H9 (cell line): ENCODE measurements around the gene DENND1A. TPM values are rescaled to one million over a fixed set of nuclear protein-coding genes. Genes with fewer than 3 reads are reported as not detected.
"Not testable (repeated sequence)": the region's sequence is repeated elsewhere in the genome, so short reads cannot be mapped to it uniquely, and the experiment has no call there.

Source experiments
- DNase-seq: peaks from one replicate; pipeline ENCODE4 v3.0.0-alpha.2; 2017
- H2AFZ ChIP-seq: one replicate; pipeline ENCODE4 v1.6.1; 2013; ENCODE audit warnings: mild to moderate bottlenecking, low read length, control low read depth, moderate library complexity
- H2AK5ac ChIP-seq: 2 replicates; pipeline ENCODE4 v1.6.1; 2013; ENCODE audit warnings: low read length, control low read depth, mixed read lengths; ENCODE audit not compliant: insufficient read length
- H2BK120ac ChIP-seq: one replicate; pipeline ENCODE4 v1.6.1; 2013; ENCODE audit warnings: low read depth, mild to moderate bottlenecking, low read length, control low read depth, inconsistent platforms; ENCODE audit not compliant: poor library complexity, severe bottlenecking
- H2BK12ac ChIP-seq: 2 replicates; pipeline ENCODE4 v1.6.1; 2013; ENCODE audit warnings: low read length, control low read depth, mixed read lengths, low read depth; ENCODE audit not compliant: insufficient read length
- H2BK15ac ChIP-seq: 2 replicates; pipeline ENCODE4 v1.6.1; 2013; ENCODE audit warnings: low read depth, low read length, control low read depth
- H2BK20ac ChIP-seq: one replicate; pipeline ENCODE4 v1.6.1; 2013; ENCODE audit warnings: low read depth, mild to moderate bottlenecking, low read length, control low read depth, inconsistent platforms; ENCODE audit not compliant: poor library complexity, severe bottlenecking
- H2BK5ac ChIP-seq: 2 replicates; pipeline ENCODE4 v1.6.1; 2013; ENCODE audit warnings: low read length, control low read depth, mixed read lengths; ENCODE audit not compliant: insufficient read length
- H3K14ac ChIP-seq: 2 replicates; pipeline ENCODE4 v1.6.1; 2013; ENCODE audit warnings: low read length, control low read depth; ENCODE audit not compliant: insufficient read depth
- H3K18ac ChIP-seq: 2 replicates; pipeline ENCODE4 v1.6.1; 2013; ENCODE audit warnings: low read depth, mild to moderate bottlenecking, mixed read lengths, low read length, control low read depth; ENCODE audit not compliant: insufficient read length
- H3K23ac ChIP-seq: 2 replicates; pipeline ENCODE4 v1.6.1; 2013; ENCODE audit warnings: low read length, control low read depth, mixed read lengths, low read depth; ENCODE audit not compliant: insufficient read length
- H3K23me2 ChIP-seq: 2 replicates; pipeline ENCODE4 v1.6.1; 2013; ENCODE audit warnings: low read depth, mild to moderate bottlenecking, mixed read lengths, low read length, control low read depth; ENCODE audit not compliant: insufficient read length, poor library complexity, severe bottlenecking
- H3K27ac ChIP-seq: 2 replicates; pipeline ENCODE4 v1.5.1; 2013; ENCODE audit warnings: low read length, control low read depth, mixed read lengths, low read depth; ENCODE audit not compliant: insufficient read length
- H3K27me3 ChIP-seq: 2 replicates; pipeline ENCODE4 v1.6.1; 2013; ENCODE audit warnings: low read length, control low read depth, inconsistent platforms; ENCODE audit not compliant: insufficient read depth
- H3K4ac ChIP-seq: 2 replicates; pipeline ENCODE4 v1.6.1; 2013; ENCODE audit warnings: low read depth, mild to moderate bottlenecking, control low read depth, inconsistent platforms, low read length, moderate library complexity
- H3K4me1 ChIP-seq: 2 replicates; pipeline ENCODE4 v1.6.1; 2013; ENCODE audit warnings: low read length, control low read depth, inconsistent platforms; ENCODE audit not compliant: insufficient read depth
- H3K4me2 ChIP-seq: 2 replicates; pipeline ENCODE4 v1.6.1; 2013; ENCODE audit warnings: low read length, control low read depth, mixed read lengths; ENCODE audit not compliant: insufficient read length, insufficient read depth
- H3K56ac ChIP-seq: 2 replicates; pipeline ENCODE4 v1.6.1; 2013; ENCODE audit warnings: low read depth, mild to moderate bottlenecking, mixed read lengths, low read length, control low read depth; ENCODE audit not compliant: insufficient read length
- H3K79me1 ChIP-seq: 2 replicates; pipeline ENCODE4 v1.6.1; 2013; ENCODE audit warnings: low read depth, mild to moderate bottlenecking, moderate library complexity, low read length, control low read depth, inconsistent platforms; ENCODE audit not compliant: insufficient read depth, poor library complexity, severe bottlenecking
- H3K79me2 ChIP-seq: 2 replicates; pipeline ENCODE4 v1.6.1; 2013; ENCODE audit warnings: low read length, control low read depth, inconsistent platforms; ENCODE audit not compliant: insufficient read depth
- H3K9ac ChIP-seq: 2 replicates; pipeline ENCODE4 v1.6.1; 2013; ENCODE audit warnings: low read length, control low read depth, mixed read lengths; ENCODE audit not compliant: insufficient read length; ENCODE audit errors: extremely low read depth
- H3K9me3 ChIP-seq: one replicate; pipeline ENCODE4 v1.6.1; 2013; ENCODE audit warnings: low read depth, low read length, inconsistent platforms; ENCODE audit not compliant: control insufficient read depth
- H3T11ph ChIP-seq: one replicate; pipeline ENCODE4 v1.6.1; 2013; ENCODE audit warnings: mild to moderate bottlenecking, low read length, control low read depth, inconsistent platforms
- H4K20me1 ChIP-seq: one replicate; pipeline ENCODE4 v1.6.1; 2013; ENCODE audit not compliant: control insufficient read depth, insufficient read length, insufficient read depth
- H4K5ac ChIP-seq: 2 replicates; pipeline ENCODE4 v1.6.1; 2013; ENCODE audit warnings: low read depth, mild to moderate bottlenecking, mixed read lengths, low read length, control low read depth; ENCODE audit not compliant: insufficient read length
- H4K8ac ChIP-seq: replicated peaks from 2 replicates; pipeline ENCODE4 v1.6.1; 2013; ENCODE audit warnings: low read length, control low read depth, mixed read lengths, low read depth; ENCODE audit not compliant: insufficient read length
- H4K91ac ChIP-seq: 2 replicates; pipeline ENCODE4 v1.6.1; 2013; ENCODE audit warnings: low read depth, mild to moderate bottlenecking, moderate library complexity, mixed read lengths, low read length, control low read depth; ENCODE audit not compliant: insufficient read length
- H3K27ac Mint-ChIP-seq, 3 experiments: 2 replicates in 2 of 3; 3 replicates in 1 of 3; pipeline ENCODE4 v1.8.0; 2020 to 2021; ENCODE audit warnings: mixed read lengths in 3 of 3, mild to moderate bottlenecking in 1 of 3, moderate library complexity in 1 of 3
- H3K27me3 Mint-ChIP-seq: 2 replicates; pipeline ENCODE4 v1.8.0; 2021; ENCODE audit warnings: low read depth, mild to moderate bottlenecking, moderate library complexity, mixed read lengths
- H3K36me3 Mint-ChIP-seq, 3 experiments: 2 replicates in 2 of 3; 3 replicates in 1 of 3; pipeline ENCODE4 v1.8.0; 2020 to 2021; ENCODE audit warnings: low read depth in 3 of 3, mixed read lengths in 3 of 3; ENCODE audit not compliant: insufficient read depth in 1 of 3
- H3K4me1 Mint-ChIP-seq, 2 experiments: 2 replicates each; pipeline ENCODE4 v1.8.0; 2020; ENCODE audit warnings: mixed read lengths in 2 of 2
- H3K4me3 Mint-ChIP-seq, 2 experiments: 2 replicates in 1 of 2; 3 replicates in 1 of 2; pipeline ENCODE4 v1.8.0; 2020 to 2021; ENCODE audit warnings: mild to moderate bottlenecking in 2 of 2, mixed read lengths in 2 of 2, moderate library complexity in 1 of 2
- H3K9me3 Mint-ChIP-seq, 2 experiments: 2 replicates in 1 of 2; 3 replicates in 1 of 2; pipeline ENCODE4 v1.8.0; 2020; ENCODE audit warnings: mild to moderate bottlenecking in 2 of 2, mixed read lengths in 2 of 2, moderate library complexity in 1 of 2
- CTCF ChIP-seq: fragments of 200-600 bp; sonication (generic); conservative IDR thresholded peaks from 3 replicates; pipeline ENCODE4 v1.8.0; 2021; ENCODE audit warnings: antibody characterized with exemption, mild to moderate bottlenecking
- WGBS: extraction: QIAGEN DNeasy Blood & Tissue Kit; methylation state at CpG from one replicate; pipeline ENCODE4 v1.1.7; 2013; ENCODE audit warnings: missing lambda C conversion rate, low lambda C conversion rate, mixed read lengths; ENCODE audit not compliant: insufficient read length; ENCODE audit errors: extremely low coverage; 5-methylcytosine and 5-hydroxymethylcytosine counted together
- total RNA-seq: library from RNA; stranded (reverse); gene quantifications from 2 replicates; pipeline ENCODE4 v1.2.1, GENCODE V29; 2021

DENND1A gene
- total RNA-seq, 1 experiment from 2014 or later = 20.4 TPM

GRCh38 chr9:123945532-123945931 lies 15.6 kb upstream of the DENND1A start:
- no peak for TF ChIP-seq CTCF
- H3K9ac ChIP-seq = no peak overlapping the region
- H3K4me1 Mint-ChIP-seq = 0 out of 4 replicates have a peak, but pooled peaks cover 0 to 3% of the 10 kb centered on the region in 2 experiments
- no peak for DNase-seq
- H2BK5ac ChIP-seq = no peak overlapping the region
- no peak overlapping the region for H2AFZ ChIP-seq
- no CpG with 5 or more reads among the region's 12 CpGs for WGBS
- H3K79me1 ChIP-seq = no peaks in the 10 kb centered on the region
- no peak overlapping the region for H2BK12ac ChIP-seq
- H3K4ac ChIP-seq = no peak overlapping the region
- H3K18ac ChIP-seq = no peak overlapping the region
- no peak overlapping the region for H2BK20ac ChIP-seq
- no peak overlapping the region for H4K8ac ChIP-seq
- no peak overlapping the region for H3K4me3 Mint-ChIP-seq
- H3K56ac ChIP-seq = no peak overlapping the region
- no peaks in the 10 kb centered on the region for H3K27me3 ChIP-seq
- H3K79me2 ChIP-seq = no peaks in the 10 kb centered on the region
- no peak overlapping the region for H3K27ac Mint-ChIP-seq
- no peak overlapping the region for H3K27ac ChIP-seq
- peaks cover 10% of the 10 kb centered on the region for H3K27me3 Mint-ChIP-seq
- H3K9me3 Mint-ChIP-seq = no peaks in the 10 kb centered on the region; a peak in 1 of 5 replicates
- no peak overlapping the region for H3K23ac ChIP-seq
- H3K4me1 ChIP-seq = no peaks in the 10 kb centered on the region
- H4K20me1 ChIP-seq = no peaks in the 10 kb centered on the region
- H4K5ac ChIP-seq = no peak overlapping the region
- H2BK120ac ChIP-seq = no peak overlapping the region
- no peak overlapping the region for H4K91ac ChIP-seq
- no peaks in the 10 kb centered on the region for H3K23me2 ChIP-seq
- H3T11ph ChIP-seq = no peak overlapping the region
- H3K36me3 Mint-ChIP-seq = no peaks in the 10 kb centered on the region
- no peak overlapping the region for H3K4me2 ChIP-seq
- no peak overlapping the region for H3K14ac ChIP-seq
- no peak overlapping the region for H2BK15ac ChIP-seq
- no peak overlapping the region for H2AK5ac ChIP-seq
- no peaks in the 10 kb centered on the region for H3K9me3 ChIP-seq

GRCh38 chr9:123944464-123944863 lies 14.5 kb upstream of the DENND1A start:
- not testable (repeated sequence) for H3K27ac ChIP-seq, H3K9me3 Mint-ChIP-seq, H4K8ac ChIP-seq, H3K4me1 ChIP-seq, H3K27me3 Mint-ChIP-seq, H2BK5ac ChIP-seq, H2BK120ac ChIP-seq, H2BK12ac ChIP-seq, H4K91ac ChIP-seq, H3K79me2 ChIP-seq, H3K79me1 ChIP-seq, H3K23me2 ChIP-seq, H4K5ac ChIP-seq, H3K4ac ChIP-seq, H3K9ac ChIP-seq, H3K4me1 Mint-ChIP-seq, H3K9me3 ChIP-seq, H3K4me3 Mint-ChIP-seq, H3K23ac ChIP-seq, H3T11ph ChIP-seq, H4K20me1 ChIP-seq, H2BK20ac ChIP-seq, H3K36me3 Mint-ChIP-seq, H2BK15ac ChIP-seq, H3K27me3 ChIP-seq, H3K27ac Mint-ChIP-seq, H2AFZ ChIP-seq, DNase-seq, H3K4me2 ChIP-seq, H3K18ac ChIP-seq, H2AK5ac ChIP-seq, H3K56ac ChIP-seq, H3K14ac ChIP-seq
- no CpG with 5 or more reads among the region's 8 CpGs for WGBS
